Head of caudate nucleus (tissue), 42 donors: Measurements from ENCODE around the gene WASHC3.
"Not testable (repeated sequence)": the region's sequence is repeated elsewhere in the genome, so short reads cannot be mapped to it uniquely, and the experiment has no call there.

Experiments used
- DNase-seq, 42 donors: peaks; one replicate each; pipeline versions ENCODE4 v3.0.0 to v3.0.0-alpha.2; 2020 to 2021; ENCODE audit warnings: mixed read lengths in 7 of 42
- intact Hi-C: fragments of 100-400 bp; cut with DNase I; formaldehyde crosslinking; loops from one replicate; pipeline ENCODE4 v1.15.0; 2022

WASHC3 gene, protein sequence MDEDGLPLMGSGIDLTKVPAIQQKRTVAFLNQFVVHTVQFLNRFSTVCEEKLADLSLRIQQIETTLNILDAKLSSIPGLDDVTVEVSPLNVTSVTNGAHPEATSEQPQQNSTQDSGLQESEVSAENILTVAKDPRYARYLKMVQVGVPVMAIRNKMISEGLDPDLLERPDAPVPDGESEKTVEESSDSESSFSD

DNA sequence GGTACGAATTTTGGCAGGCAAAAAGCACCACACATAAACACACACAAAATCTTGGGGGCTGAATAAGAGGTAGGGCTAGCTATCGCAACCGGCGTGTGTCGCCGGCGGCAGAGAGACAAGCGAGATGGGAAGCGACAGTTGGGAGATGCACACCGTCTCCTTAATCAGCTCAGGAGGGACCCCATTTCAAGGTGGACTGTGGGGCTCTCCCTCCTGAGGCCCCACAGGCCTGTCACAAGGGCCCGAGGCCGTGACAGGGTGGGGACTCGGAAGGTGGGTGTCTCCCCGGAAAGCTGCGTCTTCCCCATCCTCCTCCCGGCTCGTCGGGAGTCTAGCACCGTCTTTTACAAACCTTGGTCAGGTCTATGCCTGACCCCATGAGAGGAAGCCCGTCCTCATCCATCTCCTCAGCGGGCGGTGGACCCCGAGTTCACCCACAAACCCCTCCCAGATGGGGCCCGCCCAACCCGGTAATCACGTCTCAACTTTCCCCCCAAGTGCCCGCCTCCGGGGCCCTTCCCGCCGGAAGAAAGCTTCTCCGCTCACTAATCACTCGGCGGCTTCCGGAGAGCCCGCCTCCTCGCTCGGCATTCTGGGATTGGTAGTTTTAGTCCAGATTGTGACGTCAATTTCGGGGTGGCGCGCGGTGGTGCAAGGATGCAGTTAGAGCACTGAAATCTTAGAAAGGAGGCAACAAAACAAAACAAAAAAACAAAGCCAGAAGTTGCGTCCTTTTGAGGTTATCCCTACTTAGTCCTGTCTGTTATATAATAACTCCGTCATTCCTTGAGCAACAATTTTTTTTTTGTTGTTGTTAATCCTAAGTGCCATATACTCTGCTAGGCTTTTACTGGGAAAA, at the start of gene WASHC3:
Gene WASHC3, minus strand, starts transcription at position 432 of the 859 bp plus-strand sequence. Its CDS starts 29 bp downstream, at position 403.
- peak; percentile 95 to 99 (median 98) for DNase-seq
- intact Hi-C loops: no loop called here

DNA sequence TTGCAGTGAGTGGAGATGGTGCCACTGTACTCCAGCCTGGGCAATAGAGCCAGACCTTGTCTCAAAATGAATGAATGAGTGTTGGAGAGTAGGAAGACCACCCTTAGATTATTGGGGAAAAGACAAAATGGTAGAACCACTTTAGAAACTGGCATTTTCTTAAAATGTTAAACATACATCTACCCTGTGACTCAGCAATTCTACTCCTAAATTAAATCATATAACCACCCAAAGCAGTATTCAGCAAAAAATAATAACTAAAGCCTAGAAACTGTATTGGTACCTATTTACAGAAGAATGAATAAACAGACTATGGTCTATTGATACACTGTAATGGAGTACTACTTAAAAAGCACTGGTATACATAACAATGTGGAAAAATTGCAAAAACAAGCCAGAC, 49.0 kb upstream of the WASHC3 start:
- DNase-seq: no peak
- intact Hi-C loops: no loop called here

DNA sequence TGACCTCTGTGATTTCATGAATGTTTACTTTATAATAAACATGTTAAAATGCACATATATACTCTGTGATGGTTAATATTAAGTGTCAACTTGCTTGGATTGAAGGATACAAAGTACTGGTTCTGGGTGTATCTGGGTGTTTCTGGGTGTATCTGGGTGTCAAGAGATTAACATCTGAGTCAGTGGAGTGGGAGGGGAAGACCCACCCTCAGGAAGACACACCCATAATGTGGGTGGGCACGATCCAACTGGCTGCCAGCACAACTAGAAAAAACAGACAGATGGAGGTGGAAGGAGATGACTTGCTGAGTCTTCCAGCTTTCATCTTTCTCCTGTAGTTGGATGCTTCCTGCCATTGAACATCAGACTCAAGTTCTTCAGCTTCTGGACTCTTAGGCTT, 46.2 kb upstream of the WASHC3 start:
- intact Hi-C loops: no loop called here
- DNase-seq: peak in 6 of 42 donors; percentile 3 to 48 (median 19)

DNA sequence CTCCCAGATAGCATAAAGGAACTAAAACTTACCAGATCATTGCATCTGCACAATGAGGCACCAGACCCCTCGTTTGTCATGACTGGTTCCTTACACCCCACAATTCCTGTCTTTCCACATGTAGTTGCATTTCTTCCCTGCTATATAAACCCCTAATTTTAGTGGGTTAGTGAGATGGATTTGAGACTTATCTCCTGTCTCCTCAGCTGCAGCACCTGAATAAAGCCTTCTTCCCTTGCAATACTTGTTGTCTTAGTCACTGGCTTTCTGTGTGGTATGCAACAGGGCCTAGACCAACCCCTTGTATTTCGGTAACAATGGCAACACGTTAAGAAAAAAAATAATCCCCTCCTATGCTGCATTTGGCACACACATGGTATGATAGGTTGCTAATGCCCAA, 45.1 kb upstream of the WASHC3 start:
- intact Hi-C loops: no loop called here
- no peak for DNase-seq

DNA sequence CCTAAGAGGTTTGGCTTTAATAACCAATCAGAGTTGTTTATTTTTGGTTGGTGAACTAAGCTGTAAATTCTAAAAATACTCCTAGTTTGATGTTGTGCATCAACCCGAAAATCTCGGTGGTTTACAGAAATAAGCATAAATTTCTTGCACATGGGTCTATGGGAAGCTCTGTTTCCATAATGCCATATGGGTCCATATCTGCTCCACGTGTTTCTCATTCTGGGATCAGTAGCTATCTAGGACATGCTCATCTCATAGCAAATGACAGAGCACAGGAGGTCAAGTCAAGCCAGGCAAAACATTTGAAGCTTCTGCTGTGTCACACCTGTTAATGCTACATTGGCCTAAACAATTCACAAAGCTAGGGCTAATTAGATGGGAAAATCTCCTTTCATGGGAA, 35.1 kb upstream of the WASHC3 start:
- no peak for DNase-seq
- intact Hi-C loops: no loop called here

DNA sequence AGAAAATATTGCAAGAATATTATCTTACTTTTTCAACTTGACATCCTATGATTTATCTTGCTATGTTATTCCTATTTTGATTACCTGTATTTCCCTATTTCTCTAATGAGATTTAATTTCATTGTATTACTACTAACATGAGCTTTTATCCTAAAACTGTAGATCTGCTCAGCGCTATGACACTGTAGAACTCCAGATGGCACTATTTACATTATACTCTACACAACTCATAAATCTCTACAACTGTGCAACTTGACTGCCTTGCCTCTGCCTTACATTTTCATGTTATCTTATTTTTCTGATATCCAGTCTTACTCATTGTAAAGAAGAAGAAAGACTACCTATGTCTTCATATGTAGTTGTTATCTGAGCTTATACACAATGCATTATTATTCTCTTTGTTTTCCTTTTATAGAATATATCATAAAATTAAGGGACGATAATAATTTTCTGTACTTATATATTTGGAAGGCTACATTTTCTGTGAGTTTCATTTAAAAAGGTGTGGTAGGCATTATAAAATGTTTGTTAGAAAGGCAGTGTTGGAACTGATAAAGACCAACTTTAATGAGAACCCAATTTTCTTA, 34.0 kb upstream of the WASHC3 start:
- DNase-seq: peak in 3 of 42 donors; percentile 6 to 18 (median 7)
- intact Hi-C loops: no loop called here

DNA sequence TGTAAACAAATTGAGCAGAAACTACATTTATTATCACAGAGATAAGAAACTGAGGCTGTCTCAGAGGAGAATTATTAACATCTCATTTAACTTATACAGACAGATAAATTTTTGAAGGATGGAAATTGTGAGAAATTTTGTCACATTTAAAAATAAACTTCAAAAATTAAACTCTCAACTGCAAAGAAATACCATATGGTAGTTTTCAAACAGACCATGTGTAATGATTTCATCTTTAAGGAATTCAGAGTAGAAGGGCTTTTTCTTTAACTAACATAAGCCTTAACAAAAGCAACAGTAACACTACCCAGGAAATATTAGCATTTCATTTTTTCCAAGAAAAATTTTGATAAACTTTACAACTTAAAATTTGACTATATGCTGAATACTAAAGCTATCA, 31.5 kb upstream of the WASHC3 start:
- intact Hi-C loops: no loop called here
- no peak for DNase-seq

DNA sequence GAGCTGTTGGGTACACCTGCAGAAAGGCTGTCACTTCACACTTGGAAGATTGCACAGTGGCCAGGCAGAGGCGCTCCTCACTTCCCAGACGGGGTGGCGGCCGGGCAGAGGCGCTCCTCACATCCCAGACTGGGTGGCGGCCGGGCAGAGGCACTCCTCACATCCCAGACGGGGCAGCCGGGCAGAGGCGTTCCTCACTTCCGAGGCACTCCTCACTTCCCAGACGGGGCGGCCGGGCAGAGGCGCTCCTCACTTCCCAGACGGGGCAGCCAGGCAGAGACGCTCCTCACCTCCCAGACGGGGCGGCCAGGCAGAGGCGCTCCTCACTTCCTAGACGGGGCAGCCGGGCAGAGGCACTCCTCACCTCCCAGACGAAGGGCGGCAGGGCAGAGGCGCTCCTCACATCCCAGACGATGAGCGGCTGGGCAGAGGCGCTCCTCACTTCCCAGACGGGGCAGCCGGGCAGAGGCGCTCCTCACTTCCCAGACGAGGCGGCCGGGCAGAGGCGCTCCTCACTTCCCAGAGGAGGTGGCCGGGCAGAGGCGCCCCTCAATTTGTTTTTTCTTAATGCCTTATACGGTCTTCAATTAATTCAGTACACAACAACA, 27.5 kb upstream of the WASHC3 start:
- intact Hi-C loops, DNase-seq: not testable (repeated sequence)

DNA sequence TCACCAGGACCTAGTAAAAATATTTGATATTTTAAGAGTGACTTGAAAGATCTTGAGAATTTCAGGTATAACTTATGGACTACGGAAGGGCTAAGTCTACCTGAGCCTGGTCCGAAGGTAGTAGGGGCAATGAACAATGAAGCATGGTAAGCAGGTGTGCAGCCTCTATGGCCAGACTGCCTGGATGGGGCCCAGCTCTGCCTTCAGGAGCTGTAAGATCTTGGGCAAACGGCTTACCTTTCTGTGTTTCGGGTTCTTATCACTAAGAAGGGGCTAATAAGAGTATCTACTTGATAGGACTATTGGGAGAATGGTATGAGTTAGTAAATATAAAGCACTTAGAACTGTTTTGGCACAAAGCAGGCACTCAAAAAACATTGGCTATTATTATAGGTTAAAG, 19.1 kb upstream of the WASHC3 start:
- intact Hi-C loops: no loop called here
- DNase-seq: no peak

DNA sequence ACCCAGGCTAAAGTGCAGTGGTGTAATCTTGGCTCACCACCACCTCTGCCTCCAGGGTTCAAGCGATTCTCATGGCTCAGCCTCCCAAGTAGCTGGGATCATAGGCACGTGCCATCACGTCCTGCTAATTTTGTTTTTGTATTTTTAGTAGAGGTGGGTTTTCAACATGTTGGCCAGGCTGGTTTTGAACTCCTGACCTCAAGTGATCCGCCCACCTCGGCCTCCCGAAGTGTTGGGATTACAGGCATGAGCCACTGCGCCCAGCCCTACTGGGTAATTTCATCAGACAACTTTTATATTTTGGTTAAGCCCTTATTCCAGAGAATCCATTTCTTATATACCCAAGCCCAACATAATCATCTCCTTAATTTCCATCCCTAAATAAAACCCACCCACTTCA, 10.3 kb upstream of the WASHC3 start:
- DNase-seq, intact Hi-C loops: not testable (repeated sequence)

DNA sequence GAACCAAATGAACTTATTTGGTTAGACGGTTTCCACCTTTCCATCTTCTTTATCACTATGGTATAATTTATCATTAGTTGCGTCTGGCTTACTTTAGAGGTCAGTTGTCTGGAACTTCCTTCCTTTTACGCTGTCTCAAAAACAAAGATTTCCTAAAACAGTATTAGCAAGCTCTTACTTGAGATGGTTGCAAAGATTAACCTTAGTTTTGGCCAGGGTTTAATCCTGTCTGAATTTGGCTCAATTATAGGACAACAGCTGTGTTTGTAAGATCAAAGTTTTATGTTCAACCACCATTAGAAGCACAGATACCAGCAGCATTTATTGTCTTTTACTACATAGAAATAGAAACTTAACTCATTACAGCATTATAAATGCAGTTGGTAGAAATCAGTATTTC, 7.9 kb upstream of the WASHC3 start:
- intact Hi-C loops: no loop called here
- DNase-seq: no peak

DNA sequence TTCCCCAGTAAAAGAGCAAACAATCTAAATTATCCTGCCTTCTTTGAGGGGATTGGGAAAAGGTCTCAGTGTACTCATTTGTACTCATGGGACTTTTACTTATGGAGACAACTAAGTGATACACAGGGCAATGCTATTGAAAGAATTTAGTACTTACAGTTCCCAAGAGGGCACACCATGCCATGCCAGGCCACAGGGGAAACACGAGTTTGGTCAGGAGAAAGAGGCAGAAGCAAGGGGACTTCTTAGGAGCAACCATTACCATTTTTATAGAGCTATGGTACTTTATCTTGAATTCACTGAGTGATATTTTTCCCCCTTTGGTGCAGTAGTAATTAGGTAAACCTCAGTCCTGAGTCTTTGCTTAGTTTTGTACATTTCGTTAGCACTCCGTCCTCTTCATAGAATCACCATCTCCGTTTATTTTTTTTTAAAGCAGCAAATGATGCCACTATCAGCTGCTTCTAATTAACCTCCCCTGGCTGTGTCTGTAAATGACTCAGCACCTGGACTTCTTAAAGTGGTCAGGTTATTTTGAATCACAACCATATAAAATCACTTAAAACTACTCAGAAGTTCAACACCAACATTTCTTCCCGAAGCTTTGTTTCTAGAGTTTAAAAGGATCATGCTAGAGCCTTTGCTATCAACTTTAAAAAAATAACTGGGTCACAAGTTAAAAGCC, 5.9 kb upstream of the WASHC3 start:
- DNase-seq: no peak
- intact Hi-C loops: no loop called here

DNA sequence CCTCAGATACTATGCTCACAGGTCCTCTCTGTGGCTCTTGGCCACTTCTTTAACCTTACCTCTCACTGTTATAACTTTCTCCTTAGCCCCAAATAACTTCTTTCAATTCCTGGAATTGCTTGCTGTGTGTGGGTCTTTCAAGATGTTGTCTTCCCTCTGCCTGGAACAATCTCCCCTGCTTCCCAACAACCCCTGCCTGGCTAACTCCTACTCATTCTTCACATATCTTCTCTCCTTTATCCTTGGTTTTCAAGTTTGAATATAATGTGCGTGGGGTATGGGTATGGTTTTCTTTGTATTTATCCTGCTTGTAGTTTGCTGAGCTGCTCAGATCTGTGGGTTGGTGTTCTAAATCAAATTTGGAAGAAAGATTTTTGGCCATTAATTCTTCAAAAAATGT, 2.7 kb upstream of the WASHC3 start:
- intact Hi-C loops: no loop called here

DNA sequence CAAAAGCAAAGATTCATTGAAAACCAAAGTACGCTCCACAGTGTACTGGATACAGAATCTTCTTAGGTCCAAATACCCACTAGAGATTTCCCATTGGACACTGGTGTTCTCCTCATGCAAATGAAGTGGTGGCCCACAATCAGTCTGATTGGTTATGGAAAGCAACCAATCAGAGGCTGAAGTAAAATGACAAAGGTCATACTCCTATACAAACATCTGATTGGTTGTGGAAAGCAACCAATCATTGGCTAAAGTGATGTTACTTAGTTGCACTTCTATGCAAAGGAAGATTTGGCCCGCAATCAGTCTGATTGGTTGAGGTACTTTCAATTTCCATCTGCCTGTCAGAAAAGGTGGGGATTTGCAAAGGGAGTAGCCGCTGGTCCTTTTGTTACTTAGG, 1.3 kb upstream of the WASHC3 start:
- intact Hi-C loops: no loop called here
- no peak for DNase-seq

More for the DNA sequence above, 2.7 kb upstream of the WASHC3 start:
- no peak for DNase-seq

DNA sequence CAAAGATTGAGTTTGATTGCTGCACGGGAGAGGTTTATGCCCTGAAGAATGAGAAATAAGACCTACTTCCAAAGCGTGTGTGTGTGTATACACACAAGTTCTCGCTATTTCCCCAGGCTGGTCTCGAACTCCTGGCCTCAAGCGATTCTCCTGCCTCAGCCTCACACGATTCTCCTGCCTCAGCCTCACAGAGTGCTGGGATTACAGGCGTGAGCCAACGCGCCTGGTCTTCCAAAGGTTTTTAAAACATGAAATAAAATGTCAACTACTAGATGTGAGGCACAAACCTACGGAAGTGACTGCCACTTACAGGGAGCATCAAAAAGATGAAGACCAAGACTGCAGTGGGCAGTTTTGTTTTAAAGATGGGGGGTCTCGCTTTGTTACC, 622 bp upstream of the WASHC3 start:
- DNase-seq: peak in 1 of 42 donors; percentile 15
- intact Hi-C loops: no loop called here

DNA sequence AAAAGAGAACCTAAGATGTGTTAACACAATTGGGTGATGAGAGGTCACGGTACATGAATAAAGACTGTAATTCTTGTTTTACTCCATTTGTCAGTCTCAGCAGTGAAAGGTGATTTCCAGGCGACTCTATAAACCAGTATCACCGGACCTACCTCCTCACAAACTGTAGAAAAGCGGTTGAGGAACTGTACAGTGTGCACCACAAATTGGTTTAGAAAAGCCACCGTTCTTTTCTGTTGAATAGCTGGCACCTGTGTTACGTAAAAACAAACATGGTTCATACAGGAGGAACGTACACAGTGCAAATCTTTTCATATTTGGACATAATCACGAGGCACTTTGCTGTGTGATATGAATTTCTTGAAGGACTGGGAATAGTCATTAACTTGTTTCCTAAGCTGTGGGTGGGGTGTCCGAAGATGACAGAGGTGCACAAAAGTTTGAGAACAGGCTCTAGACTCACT, 663 bp downstream of the WASHC3 start:
- intact Hi-C loops: no loop called here
- no peak for DNase-seq

DNA sequence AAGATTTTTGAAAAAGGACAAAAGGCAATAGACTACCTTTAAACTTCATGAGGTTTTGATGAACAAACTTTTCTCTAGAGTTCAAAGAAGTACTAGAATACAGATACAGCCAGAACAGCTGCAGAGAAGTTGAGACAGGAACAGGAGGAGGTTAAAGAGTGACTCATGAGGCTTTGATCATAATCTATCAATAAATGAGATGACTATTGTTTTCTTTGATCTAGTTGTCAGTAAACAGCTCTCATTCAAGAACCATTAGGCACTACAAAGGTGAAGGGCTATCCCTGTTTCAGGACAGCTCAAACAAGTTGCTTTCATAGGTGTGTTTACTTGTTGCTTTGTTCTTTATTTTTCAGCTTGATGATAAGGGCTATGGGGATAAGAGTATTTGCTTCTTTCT, 2.4 kb downstream of the WASHC3 start:
- intact Hi-C loops: no loop called here
- DNase-seq: no peak

DNA sequence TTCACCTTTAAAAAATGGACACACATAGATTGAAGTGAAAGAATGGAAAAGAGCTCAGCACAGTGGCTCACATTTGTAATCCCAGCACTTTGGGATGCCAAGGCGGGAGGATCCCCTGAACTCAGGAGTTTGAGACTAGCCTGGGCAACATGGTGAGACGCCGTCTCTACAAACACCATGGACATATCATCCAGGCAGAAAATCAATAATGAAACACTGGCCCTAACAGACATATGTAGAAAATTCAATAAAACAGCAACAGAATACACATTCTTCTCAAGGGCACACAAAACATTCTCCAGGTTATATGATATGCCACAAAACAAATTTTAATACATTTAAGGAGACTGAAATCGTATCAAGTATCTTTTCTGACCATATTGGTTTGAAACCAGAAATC, 7.4 kb downstream of the WASHC3 start:
- intact Hi-C loops: no loop called here
- no peak for DNase-seq

DNA sequence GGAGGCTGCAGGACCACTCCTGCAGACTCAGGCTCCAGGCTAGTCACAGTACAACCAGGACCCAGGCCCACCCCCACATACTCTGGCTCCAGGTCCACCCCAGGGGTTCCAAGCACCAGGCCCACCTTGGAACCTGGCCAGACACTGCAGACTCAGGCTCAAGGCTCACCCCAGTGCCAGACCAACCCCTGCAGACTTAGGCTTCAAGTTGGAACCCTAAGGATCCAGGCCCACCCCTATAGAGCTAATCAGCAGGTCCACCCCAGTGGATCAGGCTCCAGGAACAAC, 8.8 kb downstream of the WASHC3 start:
- intact Hi-C loops: no loop called here
- no peak for DNase-seq
